Ectodermal cell (in vitro differentiated cells): Measurements from ENCODE around the gene FAM227B. TPM values are rescaled to one million over a fixed set of nuclear protein-coding genes. Genes with fewer than 3 reads are reported as not detected.
"Not testable (repeated sequence)": the region's sequence is repeated elsewhere in the genome, so short reads cannot be mapped to it uniquely, and the experiment has no call there.

Experiments
- H3K27ac ChIP-seq: 2 replicates; pipeline ENCODE4 v1.7.0; 2013; ENCODE audit warnings: mild to moderate bottlenecking, low read depth, low read length; ENCODE audit not compliant: insufficient read depth, poor library complexity, severe bottlenecking
- H3K27me3 ChIP-seq: 2 replicates; pipeline ENCODE4 v1.7.0; 2013; ENCODE audit warnings: mild to moderate bottlenecking, low read length; ENCODE audit not compliant: insufficient read depth, control insufficient read depth, poor library complexity, severe bottlenecking
- H3K36me3 ChIP-seq: one replicate; pipeline ENCODE4 v1.7.0; 2013; ENCODE audit warnings: low read length; ENCODE audit not compliant: control insufficient read depth, insufficient read depth
- H3K4me1 ChIP-seq: one replicate; pipeline ENCODE4 v1.7.0; 2013; ENCODE audit warnings: low read length; ENCODE audit not compliant: control insufficient read depth, insufficient read depth
- H3K4me3 ChIP-seq: 2 replicates; pipeline ENCODE4 v1.7.0; 2013; ENCODE audit warnings: low read depth, low read length, control low read depth; ENCODE audit not compliant: insufficient read depth
- H3K9me3 ChIP-seq: 2 replicates; pipeline ENCODE4 v1.7.0; 2013; ENCODE audit warnings: mild to moderate bottlenecking, low read length, moderate library complexity; ENCODE audit not compliant: control insufficient read depth
- WGBS, 2 experiments: methylation state at CpG; one replicate each; pipeline ENCODE4 v1.1.7; 2013; ENCODE audit warnings: missing lambda C conversion rate in 2 of 2; 5-methylcytosine and 5-hydroxymethylcytosine counted together
- polyA plus RNA-seq, 4 experiments: library from polyadenylated mRNA; stranded (reverse); fragments of 50-300 nt; gene quantifications; one replicate each; pipeline ENCODE4 v1.2.3, GENCODE V29; 2013

The FAM227B gene, protein sequence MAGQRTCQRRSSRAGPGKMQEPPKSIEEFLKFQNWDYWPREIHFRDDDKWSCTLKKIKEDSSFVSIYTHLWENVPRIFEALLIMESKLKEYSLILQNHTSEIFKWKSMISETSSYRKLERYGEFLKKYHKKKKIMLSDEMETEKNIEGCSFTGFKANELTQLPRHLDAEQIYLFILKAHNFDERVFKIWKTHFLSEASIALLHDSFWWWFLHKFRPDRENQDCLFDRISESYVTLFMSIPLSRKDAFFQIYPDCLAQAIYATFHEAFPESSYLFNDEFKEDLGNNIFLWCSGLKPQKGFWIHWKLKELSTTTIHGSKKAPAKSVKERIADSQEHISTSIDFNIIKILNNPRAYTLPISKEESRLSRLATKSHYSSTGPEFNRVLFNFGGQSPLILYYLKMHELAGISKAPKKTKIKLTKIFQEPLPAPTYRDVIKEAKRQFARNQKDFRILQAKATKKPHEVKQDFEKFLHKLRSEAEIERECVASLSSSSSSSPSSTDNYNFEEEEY
- polyA plus RNA-seq (2013, experiment 1 of 4): 11.6 TPM
- polyA plus RNA-seq (2013, experiment 2 of 4): 12.2 TPM
- 11.7 TPM for polyA plus RNA-seq (2013, experiment 3 of 4)
- 15.8 TPM for polyA plus RNA-seq (2013, experiment 4 of 4)

DNA sequence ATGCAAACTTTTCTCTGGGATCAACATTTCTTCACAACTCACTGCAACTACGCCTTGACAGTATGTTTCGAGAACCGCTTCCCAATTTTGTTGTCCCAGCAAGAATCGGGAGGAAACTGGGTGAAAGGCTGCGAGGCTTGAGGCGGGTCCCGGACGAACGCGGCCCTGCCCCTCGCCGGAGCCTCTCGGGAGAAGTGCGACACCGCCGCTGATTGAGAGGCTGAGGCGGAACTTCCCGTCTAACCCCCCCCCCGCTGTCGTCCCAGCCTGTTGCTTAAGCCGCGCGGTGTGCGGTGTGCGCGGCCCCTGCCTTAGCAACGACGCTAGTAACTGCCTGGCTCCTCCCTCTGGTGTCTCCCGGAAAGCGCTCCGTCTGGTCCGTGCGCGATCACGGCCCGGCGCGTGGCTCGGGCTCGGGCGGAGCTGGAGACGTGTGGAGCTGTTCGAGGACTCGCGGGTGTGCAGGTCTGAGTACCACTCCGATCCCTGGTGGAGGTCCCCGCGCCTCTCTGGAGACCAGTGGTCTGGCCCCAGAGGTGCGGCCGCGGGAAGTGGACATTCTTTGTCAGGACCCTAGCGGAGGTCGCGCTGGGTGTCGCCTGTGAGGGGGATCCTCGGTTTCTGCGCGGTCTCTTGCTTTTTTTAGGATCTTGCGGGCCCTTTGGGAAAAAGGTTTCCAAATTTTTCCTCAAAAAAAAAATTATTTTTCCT lies at the start of gene FAM227B, which contains the start of gene DTWD1:
TSS of gene FAM227B (minus strand) at position 161 of the 711 bp plus-strand sequence. CDS start 5,647 bp downstream, outside the sequence.
TSS of gene DTWD1 (plus strand) at position 391 of the 711 bp plus-strand sequence. CDS start 4,120 bp downstream, outside the sequence.
- Histone ChIP-seq H3K27ac (peak within 1 kb of the TSS; percentile 86), H3K4me1 (peaks cover 2% of the 10 kb centered on the region), H3K36me3 (peaks cover 18% of the 10 kb centered on the region), H3K4me3 (peak within 1 kb of the TSS; percentile 91), H3K27me3 (no peaks in the 10 kb centered on the region), H3K9me3 (no peaks in the 10 kb centered on the region)
- WGBS, 2 experiments: 0% methylated on average over 59 of the region's 59 CpGs

DNA sequence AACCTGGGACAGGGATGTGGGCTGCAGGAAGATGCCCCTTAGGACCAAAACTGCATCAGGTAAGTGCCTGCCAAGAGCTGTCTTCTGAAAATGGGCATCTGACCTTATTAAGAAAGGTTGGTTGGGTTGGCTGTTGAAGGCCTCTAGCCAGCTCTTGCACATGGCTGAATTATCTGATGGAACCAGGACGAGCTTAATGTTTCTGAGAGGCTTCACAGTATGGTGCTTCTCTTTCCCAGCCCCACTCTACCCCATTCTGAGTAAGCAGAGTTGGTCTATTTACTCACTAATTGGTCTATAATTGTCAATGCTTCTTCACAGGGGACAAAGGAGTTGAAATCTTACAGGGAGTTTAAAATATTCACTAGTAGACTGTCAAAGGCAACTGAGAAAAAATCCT lies 48.7 kb upstream of the FAM227B start:
- H3K27me3 ChIP-seq: no peaks in the 10 kb centered on the region
- no peak overlapping the region for H3K4me3 ChIP-seq
- no peaks in the 10 kb centered on the region for H3K4me1 ChIP-seq
- no peaks in the 10 kb centered on the region for H3K36me3 ChIP-seq
- no peaks in the 10 kb centered on the region for H3K9me3 ChIP-seq
- whole genome bisulfite sequencing, 2 experiments: 38 to 40% methylated on average over 1 of the region's 1 CpG
- no peak overlapping the region for H3K27ac ChIP-seq

DNA sequence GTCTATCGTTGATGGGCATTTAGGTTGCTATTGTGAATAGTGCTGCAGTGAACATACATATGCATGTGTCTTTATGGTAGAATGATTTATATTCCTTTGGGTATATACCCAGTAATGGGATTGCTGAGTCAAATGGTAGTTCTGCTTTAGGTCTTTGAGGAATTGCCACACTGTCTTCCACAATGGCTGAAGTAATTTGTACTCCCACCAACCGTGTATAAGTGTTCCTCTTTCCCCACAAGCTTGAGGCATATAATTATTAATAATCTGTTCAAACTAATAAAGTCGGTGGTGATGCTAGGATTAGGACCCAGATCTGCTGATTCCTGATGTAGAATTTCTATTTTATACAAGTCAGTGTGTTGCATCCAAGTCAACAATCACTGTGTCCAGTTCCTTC lies 45.9 kb upstream of the FAM227B start:
- not testable (repeated sequence) for H3K4me1 ChIP-seq, H3K27ac ChIP-seq, H3K27me3 ChIP-seq, H3K36me3 ChIP-seq, H3K4me3 ChIP-seq, H3K9me3 ChIP-seq
- 89 to 100% methylated on average over 1 to 3 of the region's 3 CpGs for whole genome bisulfite sequencing, 2 experiments

DNA sequence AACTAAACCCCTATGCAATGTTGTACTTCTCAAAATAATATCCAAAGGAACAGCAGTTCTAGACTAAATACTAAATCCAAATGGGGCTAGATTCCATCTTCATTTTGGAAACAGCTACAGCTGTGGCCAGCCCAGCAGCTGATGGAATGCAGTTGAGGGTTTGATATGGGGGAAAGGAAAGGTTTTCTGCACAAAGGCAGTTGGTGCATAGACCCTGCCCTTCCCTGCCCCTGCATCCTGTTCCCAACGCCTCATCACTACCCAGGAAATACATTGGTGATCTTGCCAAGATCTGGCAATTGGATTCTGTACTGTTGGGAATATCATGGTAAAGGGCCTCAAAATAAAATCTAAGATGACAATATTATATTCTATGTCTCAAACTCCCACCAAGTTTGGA lies 44.1 kb upstream of the FAM227B start:
- Histone ChIP-seq H3K4me1 (no peaks in the 10 kb centered on the region), H3K27ac (no peak overlapping the region), H3K27me3 (no peaks in the 10 kb centered on the region), H3K36me3 (no peaks in the 10 kb centered on the region), H3K4me3 (no peak overlapping the region), H3K9me3 (no peaks in the 10 kb centered on the region)
- WGBS, 2 experiments: 100% methylated on average over 1 of the region's 1 CpG; no CpG with 5 or more reads in 1 of the 2 experiments

DNA sequence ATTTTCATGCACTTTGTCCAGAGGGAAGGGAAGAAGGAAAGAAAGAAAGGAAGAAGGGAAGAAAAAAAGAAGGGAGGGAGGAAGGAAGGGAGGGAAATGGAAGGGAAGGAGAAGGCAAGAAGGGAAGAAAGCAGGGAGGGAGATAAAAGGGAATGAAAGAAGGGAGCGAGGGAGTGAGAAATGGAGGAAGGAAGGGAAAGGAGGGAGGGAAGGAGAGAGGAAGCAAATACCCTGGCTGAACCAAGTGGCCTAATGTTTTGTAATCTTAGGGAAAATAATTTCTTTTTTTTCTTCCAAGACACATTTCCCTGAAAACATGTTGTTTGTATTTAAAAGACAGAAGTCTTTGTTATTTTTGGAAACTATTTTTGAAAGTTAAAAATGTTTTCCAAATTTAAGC lies 36.1 kb upstream of the FAM227B start:
- Histone ChIP-seq H3K27ac (no peak overlapping the region), H3K36me3 (no peaks in the 10 kb centered on the region), H3K4me3 (no peak overlapping the region), H3K9me3 (no peaks in the 10 kb centered on the region), H3K27me3 (no peaks in the 10 kb centered on the region), H3K4me1 (no peaks in the 10 kb centered on the region)
- 95 to 98% methylated on average over 1 of the region's 1 CpG for WGBS, 2 experiments

DNA sequence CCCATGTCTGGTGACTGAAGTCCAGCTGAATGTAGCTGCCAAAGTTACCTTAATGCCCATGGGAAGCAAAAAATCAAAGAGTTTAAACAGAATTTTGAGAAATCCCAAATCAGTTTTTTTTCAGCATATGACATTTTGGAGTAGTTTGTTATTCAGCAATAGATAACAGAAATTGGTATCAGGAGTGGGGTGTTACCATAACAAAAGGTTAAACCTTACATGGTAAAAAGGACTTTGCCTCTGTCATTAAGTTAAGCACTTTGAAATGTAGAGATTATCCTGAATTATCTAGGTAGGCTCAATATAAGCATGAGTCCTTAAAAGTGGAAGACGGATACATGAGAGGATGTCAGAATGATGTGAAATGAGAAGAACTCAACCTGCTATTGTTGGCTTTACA lies 32.3 kb upstream of the FAM227B start:
- no peak overlapping the region for H3K27ac ChIP-seq
- no peak overlapping the region for H3K4me3 ChIP-seq
- no peaks in the 10 kb centered on the region for H3K27me3 ChIP-seq
- no peaks in the 10 kb centered on the region for H3K4me1 ChIP-seq
- 93 to 94% methylated on average over 1 of the region's 1 CpG for WGBS, 2 experiments
- H3K9me3 ChIP-seq: no peaks in the 10 kb centered on the region
- no peaks in the 10 kb centered on the region for H3K36me3 ChIP-seq

DNA sequence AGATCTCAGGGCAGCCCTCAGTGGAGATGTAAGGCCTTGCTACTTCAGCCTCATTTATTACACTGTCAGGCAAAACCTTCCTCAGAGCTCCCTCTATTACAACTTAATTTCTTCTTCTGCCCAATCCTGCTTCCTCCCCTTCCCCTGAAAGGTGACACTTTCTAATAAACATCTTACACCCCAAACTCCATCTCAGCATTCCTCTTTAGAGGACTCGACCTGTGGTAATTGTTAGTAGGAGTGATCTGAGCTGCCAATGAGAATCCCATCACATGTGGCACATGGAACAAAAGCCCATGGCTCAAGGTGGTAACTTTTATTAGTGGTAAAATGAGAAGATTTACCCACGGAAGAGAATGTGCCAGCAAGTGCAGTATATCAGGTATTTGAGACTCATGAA lies 30.1 kb upstream of the FAM227B start:
- H3K9me3 ChIP-seq: no peaks in the 10 kb centered on the region
- 92 to 94% methylated on average over 2 of the region's 2 CpGs for WGBS, 2 experiments
- no peaks in the 10 kb centered on the region for H3K36me3 ChIP-seq
- no peak overlapping the region for H3K4me3 ChIP-seq
- H3K27ac ChIP-seq: no peak overlapping the region
- H3K27me3 ChIP-seq: no peaks in the 10 kb centered on the region
- H3K4me1 ChIP-seq: no peaks in the 10 kb centered on the region

DNA sequence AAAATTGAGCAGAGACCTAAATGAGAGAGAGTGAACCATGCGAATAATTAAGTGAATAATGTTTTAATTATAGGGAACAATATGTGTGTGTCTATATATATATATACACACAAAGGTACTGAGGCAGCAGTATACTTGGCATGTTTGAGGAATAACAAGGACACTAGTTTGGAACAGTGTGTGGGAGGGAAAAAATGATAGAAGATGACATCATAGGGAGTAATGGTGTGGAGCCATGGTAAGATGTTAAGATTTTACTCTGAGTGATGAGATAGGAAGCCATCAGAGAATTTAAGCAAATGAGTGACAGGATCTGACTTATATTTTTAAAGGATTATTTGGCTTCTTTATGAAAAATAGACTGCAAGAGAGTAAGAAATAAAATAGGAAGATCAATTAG lies 29.4 kb upstream of the FAM227B start:
- 88 to 89% methylated on average over 1 of the region's 1 CpG for WGBS, 2 experiments
- Histone ChIP-seq H3K36me3 (no peaks in the 10 kb centered on the region), H3K4me1 (no peaks in the 10 kb centered on the region), H3K27me3 (no peaks in the 10 kb centered on the region), H3K27ac (no peak overlapping the region), H3K9me3 (no peaks in the 10 kb centered on the region), H3K4me3 (no peak overlapping the region)

DNA sequence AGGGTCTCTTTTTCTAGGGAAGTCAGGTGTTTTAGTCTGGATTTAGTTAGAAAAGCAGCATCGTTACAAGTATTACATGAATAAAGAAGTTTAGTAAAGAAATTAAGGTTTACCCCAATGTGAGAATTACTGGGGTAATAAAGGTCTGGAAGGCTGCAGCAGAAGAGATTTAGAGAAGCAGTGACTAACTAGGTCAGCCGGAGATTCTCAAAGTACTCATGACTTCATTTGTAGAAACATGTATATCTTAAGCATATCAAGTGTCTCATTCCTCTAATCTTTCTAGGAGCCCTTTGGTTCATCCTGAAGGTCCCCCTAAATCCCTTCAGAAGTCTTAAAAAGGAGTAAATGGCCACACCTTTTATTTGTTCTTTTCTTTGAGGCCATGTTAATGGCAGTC lies 26.3 kb upstream of the FAM227B start:
- WGBS, 2 experiments: 90 to 100% methylated on average over 2 of the region's 2 CpGs
- Histone ChIP-seq H3K27ac (no peak overlapping the region), H3K4me1 (peaks cover 7% of the 10 kb centered on the region)

DNA sequence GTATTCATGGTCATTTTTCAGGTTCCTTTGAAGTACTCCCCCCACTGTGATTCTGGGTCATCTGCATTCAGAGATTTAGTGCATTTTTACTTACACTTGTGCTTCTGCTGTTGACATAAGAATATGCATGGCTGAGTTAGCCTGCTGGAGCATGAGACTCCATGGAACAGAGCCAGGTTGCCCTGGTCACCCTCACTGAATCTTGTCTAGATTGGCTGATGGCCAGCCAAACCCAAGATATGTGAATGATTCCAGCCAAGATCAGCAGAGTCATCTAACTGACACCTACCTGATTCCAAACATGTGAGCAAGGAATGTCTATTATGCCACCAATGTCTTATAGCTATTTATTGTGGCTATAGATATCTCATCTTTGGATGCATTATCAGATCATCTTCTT lies 25.3 kb upstream of the FAM227B start:
- H3K9me3 ChIP-seq: no peaks in the 10 kb centered on the region

More for the DNA sequence above, 26.3 kb upstream of the FAM227B start:
- Histone ChIP-seq H3K36me3 (no peaks in the 10 kb centered on the region), H3K4me3 (no peak overlapping the region), H3K27me3 (no peaks in the 10 kb centered on the region), H3K9me3 (no peaks in the 10 kb centered on the region)

More for the DNA sequence above, 25.3 kb upstream of the FAM227B start:
- no peaks in the 10 kb centered on the region for H3K27me3 ChIP-seq
- no peak overlapping the region for H3K27ac ChIP-seq
- no peak overlapping the region for H3K4me3 ChIP-seq
- no peaks in the 10 kb centered on the region for H3K36me3 ChIP-seq
- peaks cover 7% of the 10 kb centered on the region for H3K4me1 ChIP-seq
